A549 treated with DMSO at 1 μM for 4 hours (cell line): ENCODE results near the gene ATF2. TPM values are rescaled to one million over a fixed set of nuclear protein-coding genes. Genes with fewer than 3 reads are reported as not detected.

Experiments used
- total RNA-seq: library from RNA; stranded (reverse); fragments of 200-300 nt; extraction: Qiagen RNA extraction; gene quantifications from 5 replicates; pipeline ENCODE4 v1.2.3, GENCODE V29; 2022; ENCODE audit warnings: low read depth

Gene ATF2
- 16.3 to 24.0 TPM (median 20.9 TPM) in 5 replicates for total RNA-seq

DNA sequence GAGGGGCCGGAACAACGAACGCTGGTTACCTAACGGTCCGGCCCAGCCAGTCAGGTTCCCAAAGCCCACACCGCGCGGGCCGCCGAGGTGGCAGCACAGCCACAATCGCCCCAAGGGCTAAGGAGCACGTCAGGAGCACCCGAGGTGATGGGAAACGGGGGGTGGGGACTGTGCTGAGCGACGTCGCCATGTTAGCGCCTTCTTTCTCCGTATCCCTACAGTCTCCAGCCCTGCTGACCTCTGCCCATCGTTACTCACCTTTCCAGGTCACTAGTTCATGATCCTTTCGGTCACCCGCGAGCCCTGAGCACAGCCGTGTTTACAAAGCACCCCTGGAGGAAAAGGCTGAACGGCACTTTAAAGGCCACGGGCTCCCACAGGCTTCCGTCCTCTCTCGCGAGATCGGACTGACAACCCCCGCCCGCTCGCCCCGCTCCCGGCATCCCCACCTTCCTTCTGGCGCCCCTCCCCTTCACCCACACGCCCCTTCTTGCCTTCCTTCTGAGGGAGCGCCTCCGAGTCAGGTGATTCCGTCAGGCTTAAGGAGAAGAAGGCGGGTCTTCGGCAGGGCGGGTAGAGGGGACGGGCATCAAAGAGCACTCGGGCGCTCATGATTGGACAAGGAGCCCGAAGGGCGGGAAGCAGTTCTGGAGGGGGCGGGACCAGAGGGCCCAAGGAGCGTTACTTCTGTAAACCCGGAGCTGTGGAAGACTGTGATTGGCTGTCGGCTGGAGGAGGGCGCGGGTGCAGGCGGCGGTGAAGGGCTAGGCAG lies at the start of gene ATF2:
ATF2 (minus strand) TSS at position 412 of the 772 bp plus-strand sequence. CDS start 31,760 bp downstream, outside the sequence.

GRCh38 chr2:175181104-175181876 lies 13.3 kb upstream of the ATF2 start, which contains the start of gene ATP5MC3:
Gene ATP5MC3, minus strand, starts transcription at chr2:175181710. Its CDS starts 317 bp downstream, at chr2:175181393.

Other genes with a start within 250 kb of the ATF2 start
- gene CHN1, start 162.8 kb downstream of the ATF2 start, total RNA-seq, result 18.6 to 24.0 TPM (median 19.4 TPM) in 5 replicates
- 384 to 495 TPM (median 472 TPM) in 5 replicates for gene ATP5MC3, start 13.5 kb upstream of the ATF2 start, total RNA-seq